RWPE1 (cell line): ENCODE measurements around the gene GADD45B.

Experiments
- CTCF ChIA-PET: fragments of 350-600 bp; sonication (Branson Sonifier 250); formaldehyde crosslinking; extraction: SDS; loops from one replicate; lab custom pipeline; 2021; lab: Yijun Ruan, JAX
- POLR2A ChIA-PET: fragments of 400-600 bp; formaldehyde crosslinking; extraction: SDS; loops from one replicate; lab custom pipeline; 2020; ENCODE audit warnings: antibody characterized with exemption; ENCODE audit not compliant: low non-redundant PET; lab: Yijun Ruan, JAX
- DNase-seq: peaks from one replicate; pipeline ENCODE4 v3.0.0; 2012; ENCODE audit warnings: low spot score
- H3K27ac ChIP-seq: fragments of 450-650 bp; 2 replicates; pipeline ENCODE4 v1.5.1; 2017
- TF ChIP-seq, protein P1 (sequence below): fragments of 450-650 bp; conservative IDR thresholded peaks from 2 replicates; pipeline ENCODE4 v1.5.1; 2017; ENCODE audit warnings: low read depth, mild to moderate bottlenecking

Gene GADD45B

DNA sequence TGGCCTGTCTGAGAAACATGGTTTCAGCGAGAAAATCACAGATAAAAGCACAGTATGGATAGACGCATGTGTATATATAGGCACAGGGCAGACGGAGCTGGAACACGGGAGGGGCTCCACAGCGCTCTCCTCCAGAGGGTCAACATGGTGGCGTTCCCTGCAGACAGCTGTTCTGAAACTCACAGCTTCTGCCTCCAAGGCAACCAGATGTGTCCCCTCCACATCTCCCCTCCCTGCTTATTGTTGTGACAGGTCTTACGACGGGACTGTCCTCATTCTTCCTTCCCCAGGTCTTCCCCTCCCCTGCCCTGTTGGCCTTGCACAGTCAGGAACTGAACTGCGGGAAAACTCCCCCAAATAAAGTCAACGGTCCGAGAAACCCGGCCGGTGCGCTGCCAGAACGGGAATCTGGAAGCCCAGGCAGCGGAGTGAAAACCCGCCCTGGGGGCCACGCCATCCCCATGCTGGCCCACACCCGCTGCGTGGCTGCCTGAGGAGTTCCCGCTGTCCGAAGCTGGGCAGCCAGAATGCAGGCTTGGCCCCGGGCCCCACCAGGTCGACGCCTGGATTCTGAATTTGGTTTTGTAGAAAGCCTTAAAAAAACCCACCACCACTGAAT, 45.9 kb upstream of the GADD45B start:
- peak overlapping the region; percentile 95 for H3K27ac ChIP-seq
- TF ChIP-seq, protein P1, sequence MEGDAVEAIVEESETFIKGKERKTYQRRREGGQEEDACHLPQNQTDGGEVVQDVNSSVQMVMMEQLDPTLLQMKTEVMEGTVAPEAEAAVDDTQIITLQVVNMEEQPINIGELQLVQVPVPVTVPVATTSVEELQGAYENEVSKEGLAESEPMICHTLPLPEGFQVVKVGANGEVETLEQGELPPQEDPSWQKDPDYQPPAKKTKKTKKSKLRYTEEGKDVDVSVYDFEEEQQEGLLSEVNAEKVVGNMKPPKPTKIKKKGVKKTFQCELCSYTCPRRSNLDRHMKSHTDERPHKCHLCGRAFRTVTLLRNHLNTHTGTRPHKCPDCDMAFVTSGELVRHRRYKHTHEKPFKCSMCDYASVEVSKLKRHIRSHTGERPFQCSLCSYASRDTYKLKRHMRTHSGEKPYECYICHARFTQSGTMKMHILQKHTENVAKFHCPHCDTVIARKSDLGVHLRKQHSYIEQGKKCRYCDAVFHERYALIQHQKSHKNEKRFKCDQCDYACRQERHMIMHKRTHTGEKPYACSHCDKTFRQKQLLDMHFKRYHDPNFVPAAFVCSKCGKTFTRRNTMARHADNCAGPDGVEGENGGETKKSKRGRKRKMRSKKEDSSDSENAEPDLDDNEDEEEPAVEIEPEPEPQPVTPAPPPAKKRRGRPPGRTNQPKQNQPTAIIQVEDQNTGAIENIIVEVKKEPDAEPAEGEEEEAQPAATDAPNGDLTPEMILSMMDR, result no peak
- DNase-seq, result no peak
- POLR2A ChIA-PET, result no interaction called here
- CTCF ChIA-PET, result no interaction called here

DNA sequence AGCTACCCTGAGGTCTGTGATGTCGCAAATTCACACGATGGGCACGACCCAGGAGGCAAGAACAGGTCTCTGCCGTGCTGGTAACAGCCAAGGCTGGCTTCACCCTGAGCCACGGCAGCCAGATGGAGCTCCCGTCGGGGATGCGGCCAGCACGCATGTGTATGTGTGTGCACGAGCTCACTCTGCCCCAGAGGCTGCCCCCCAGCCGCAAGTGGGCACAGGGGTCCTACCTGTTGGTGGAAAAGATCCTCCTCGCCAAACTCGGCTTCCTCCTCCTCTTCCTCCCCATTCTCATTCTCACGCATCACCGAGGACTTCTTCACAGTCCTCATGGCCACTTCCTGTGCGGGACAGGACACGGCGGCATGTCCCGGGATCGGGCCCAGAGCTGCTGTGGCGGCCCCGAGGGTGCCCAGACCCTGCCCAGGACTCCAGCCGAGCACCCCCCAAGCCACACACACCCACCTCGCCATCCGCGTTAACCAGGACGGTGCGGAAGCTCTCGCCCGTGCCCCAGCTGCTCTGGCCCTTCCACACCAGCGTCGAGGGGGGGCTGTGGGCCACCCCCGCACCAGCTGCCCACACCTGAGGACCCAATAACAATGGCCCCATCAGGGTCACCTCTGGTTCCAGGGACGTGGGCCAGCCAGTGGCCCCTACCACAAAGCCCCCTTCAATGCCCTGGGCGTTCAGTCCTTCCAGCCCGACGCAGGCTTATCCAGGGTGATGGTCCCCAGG, 44.4 kb upstream of the GADD45B start:
- peak overlapping the region; percentile 95 for H3K27ac ChIP-seq
- ChIA-PET CTCF (interaction anchor here (0.6 kb wide), 1 partner anchor 159 kb away, joined by 3 read pairs; no protein-coding TSS in a partner anchor), POLR2A (no interaction called here)
- no peak for DNase-seq
- TF ChIP-seq, protein P1, result no peak

DNA sequence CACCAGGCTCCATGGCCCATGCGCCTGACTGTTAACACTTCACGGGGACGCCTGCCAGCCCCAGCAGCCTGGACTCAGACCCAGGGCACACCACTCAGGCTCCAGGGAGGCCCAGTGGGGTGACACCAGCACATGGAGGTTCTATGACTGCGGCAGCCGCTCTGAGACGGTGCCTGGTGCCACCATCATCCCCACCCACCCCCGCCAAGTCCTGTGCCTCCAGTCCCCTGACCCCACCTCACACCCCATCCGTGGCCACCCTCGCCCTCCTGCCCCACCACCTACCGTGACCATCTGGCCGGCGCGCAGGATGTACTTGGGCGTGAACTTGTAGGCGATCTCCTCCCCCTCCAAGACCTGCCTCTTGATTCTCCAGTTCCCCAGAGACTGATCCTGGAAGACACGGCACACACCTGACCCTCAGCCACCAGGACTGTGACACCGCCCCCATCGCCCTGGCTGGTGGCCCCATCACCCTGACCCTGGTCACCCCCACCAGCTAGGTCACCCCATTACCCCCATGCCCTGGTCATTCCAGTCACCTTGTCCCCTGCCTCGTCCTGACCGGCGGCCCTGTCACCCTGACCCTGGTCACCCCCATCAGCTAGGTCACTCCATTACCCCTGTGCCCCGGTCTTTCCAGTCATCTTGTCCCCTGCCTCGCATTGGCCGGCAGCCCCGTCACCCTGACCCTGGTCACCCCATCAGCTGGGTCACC, 43.6 kb upstream of the GADD45B start:
- peak overlapping the region; percentile 95 for H3K27ac ChIP-seq
- ChIA-PET CTCF (interaction anchor here (0.6 kb wide), 1 partner anchor 261 kb away, joined by 9 read pairs; no protein-coding TSS in a partner anchor), POLR2A (no interaction called here)
- DNase-seq, result no peak
- TF ChIP-seq, protein P1, result no peak

DNA sequence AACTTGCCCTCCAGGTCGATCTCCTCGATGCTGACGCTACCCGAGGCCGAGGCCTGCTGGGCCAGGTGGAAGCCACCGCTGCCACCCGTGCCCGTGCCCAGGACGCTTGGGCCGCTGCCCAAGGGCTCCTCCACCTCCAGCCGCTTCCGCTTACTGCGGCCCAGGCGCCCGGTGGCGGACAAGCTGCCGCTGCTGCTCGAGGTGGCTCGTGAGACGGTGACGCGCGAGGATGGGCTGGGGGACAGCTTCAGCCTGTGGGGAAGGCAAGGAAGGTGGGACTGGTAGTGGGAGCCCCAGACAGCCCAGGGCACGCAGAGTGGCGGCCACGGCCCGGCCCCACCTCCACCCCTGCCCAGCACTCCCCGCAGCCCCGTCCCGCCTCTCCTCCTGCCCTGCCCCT, 42.1 kb upstream of the GADD45B start:
- POLR2A ChIA-PET, result no interaction called here
- DNase-seq, result no peak
- CTCF ChIA-PET, result no interaction called here
- H3K27ac ChIP-seq, result no peak overlapping the region
- TF ChIP-seq, protein P1, result no peak

DNA sequence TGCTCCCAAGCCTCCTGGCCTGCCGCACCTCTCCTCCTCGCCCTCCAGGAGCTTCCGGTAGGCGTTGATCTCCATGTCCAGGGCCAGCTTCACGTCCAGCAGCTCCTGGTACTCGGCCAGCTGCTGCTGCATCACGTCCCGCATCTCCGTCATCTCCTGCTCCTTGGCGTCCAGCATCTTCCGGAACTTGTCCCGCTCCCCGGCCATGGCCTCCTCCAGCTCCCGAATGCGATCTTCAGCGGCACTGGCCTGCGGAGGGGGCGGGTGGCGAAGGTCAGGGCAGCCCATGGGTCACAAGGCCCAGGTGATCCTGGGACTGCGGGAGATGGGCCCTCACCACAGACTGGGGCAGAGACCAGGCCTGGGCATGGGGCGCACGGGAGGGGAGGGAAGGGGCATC, 41.7 kb upstream of the GADD45B start:
- CTCF ChIA-PET, result no interaction called here
- TF ChIP-seq, protein P1, result no peak
- H3K27ac ChIP-seq, result no peak overlapping the region
- POLR2A ChIA-PET, result no interaction called here
- DNase-seq, result no peak

DNA sequence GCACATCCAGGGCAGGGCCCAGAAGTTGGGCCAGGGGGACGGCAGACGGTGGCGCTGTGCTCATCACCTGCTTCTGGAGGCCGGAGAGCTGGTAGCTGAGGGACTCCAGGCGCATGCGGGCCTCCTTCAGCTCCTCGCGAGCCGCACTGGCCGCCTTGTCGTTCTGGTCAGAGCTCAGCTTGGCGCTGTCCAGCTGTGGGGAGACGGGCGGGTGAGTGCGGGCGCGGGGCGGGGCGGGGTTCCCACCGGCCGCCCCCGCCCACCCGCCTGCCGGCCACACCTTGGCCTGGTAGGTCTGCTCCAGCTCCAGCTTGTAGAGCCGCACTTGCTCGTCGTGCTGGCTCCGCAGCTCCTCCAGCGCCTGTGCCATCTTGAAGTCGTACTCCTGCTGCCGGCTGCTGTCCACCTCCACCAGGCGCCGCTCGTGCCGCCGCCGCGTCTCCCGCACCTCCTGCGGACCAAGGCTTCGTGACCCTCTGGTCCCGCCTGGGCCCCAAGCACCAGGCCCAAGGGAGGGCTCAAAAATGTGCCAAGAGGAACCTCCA, 41.1 kb upstream of the GADD45B start:
- H3K27ac ChIP-seq, result no peak overlapping the region
- CTCF ChIA-PET, result interaction anchor here (0.6 kb wide), 1 partner anchor 22 kb away, joined by 3 read pairs; the partner anchor contains the start of gene LMNB2
- DNase-seq, result no peak
- TF ChIP-seq, protein P1, result no peak
- POLR2A ChIA-PET, result no interaction called here
